ENCODE measurements around the gene HSD11B1L.

HSD11B1L gene

DNA sequence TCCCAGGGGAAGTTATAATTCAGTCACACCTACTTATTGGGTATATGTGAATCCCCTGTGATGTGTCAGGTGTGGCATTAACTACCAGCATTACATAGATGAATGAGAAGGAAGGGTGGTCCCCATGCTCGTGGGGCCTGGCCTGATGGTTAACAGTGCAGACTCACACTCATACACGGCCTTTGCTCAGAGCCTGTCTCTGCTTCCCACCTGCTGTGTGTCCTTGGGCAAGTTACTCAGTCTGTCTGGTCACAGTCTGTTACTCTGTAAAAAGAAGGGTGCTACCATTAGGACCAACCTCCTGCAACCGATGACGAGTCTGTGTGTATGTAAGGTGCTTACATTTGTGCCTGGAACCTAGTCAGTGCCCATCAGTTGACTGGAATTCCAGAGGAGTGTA lies 34.1 kb upstream of the HSD11B1L start:
- no peaks in the 10 kb centered on the region for H3K9me3 Mint-ChIP-seq
- no peak overlapping the region for H3K27ac Mint-ChIP-seq
- H3K4me1 Mint-ChIP-seq = no peaks in the 10 kb centered on the region
- TF ChIP-seq, protein P1, sequence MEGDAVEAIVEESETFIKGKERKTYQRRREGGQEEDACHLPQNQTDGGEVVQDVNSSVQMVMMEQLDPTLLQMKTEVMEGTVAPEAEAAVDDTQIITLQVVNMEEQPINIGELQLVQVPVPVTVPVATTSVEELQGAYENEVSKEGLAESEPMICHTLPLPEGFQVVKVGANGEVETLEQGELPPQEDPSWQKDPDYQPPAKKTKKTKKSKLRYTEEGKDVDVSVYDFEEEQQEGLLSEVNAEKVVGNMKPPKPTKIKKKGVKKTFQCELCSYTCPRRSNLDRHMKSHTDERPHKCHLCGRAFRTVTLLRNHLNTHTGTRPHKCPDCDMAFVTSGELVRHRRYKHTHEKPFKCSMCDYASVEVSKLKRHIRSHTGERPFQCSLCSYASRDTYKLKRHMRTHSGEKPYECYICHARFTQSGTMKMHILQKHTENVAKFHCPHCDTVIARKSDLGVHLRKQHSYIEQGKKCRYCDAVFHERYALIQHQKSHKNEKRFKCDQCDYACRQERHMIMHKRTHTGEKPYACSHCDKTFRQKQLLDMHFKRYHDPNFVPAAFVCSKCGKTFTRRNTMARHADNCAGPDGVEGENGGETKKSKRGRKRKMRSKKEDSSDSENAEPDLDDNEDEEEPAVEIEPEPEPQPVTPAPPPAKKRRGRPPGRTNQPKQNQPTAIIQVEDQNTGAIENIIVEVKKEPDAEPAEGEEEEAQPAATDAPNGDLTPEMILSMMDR (IDR thresholded peaks at IDR 0.05; ENCODE audit: unreplicated experiment in 3 of 3) = no peak
- peaks cover 84% of the 10 kb centered on the region for H3K36me3 Mint-ChIP-seq (ENCODE audit: low read depth)
- no peaks in the 10 kb centered on the region for H3K27me3 Mint-ChIP-seq (ENCODE audit: low read depth)
- H3K4me3 Mint-ChIP-seq = no peak overlapping the region

DNA sequence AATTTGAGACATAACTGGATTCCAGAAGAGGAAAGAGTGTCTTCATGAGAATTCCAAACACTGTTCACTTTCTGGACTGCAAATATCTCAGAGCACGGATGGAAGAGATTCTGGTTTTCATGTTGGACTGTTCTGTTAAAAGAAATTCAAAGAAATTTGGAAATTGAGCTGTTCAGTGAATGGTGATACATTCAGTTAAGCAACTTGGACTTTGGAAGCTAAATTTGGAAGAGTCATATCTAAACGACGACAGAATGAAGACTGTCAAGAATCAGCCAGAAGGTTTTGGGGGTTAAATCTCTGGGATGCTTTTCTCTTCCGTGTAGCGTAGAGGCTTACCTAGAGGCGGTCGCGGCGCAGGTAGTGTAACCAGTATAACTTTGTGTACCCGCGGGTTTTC lies 32.4 kb upstream of the HSD11B1L start:
- Mint-ChIP-seq H3K4me1 (no peaks in the 10 kb centered on the region), H3K27me3 (ENCODE audit: low read depth) (no peaks in the 10 kb centered on the region), H3K9me3 (no peaks in the 10 kb centered on the region), H3K36me3 (ENCODE audit: low read depth) (peaks cover 83% of the 10 kb centered on the region), H3K27ac (no peak overlapping the region), H3K4me3 (no peak overlapping the region)
- TF ChIP-seq, protein P1 (IDR thresholded peaks at IDR 0.05; ENCODE audit: unreplicated experiment in 3 of 3) = no peak

DNA sequence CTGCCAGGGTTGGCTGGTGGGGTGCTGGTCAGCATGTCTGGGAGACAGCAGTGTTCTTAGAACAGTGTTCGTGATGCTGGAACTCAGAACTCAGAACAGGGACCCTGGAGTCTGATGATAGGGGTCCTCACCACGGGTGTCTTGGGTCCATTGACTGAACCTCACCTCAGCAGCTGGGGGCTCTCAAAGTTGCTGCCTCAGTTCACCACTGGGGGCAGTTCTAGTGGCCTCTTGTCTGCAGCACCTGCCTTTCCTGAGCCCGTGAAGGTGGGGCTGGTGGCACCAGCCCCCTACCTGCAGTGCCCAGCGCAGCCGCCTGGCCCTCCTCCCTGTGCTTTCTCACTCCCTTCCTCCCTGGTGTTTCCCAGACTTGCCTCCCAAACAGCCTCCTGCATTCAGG lies 29.5 kb upstream of the HSD11B1L start:
- TF ChIP-seq, protein P1 (IDR thresholded peaks at IDR 0.05; ENCODE audit: unreplicated experiment in 3 of 3) = no peak
- H3K27ac Mint-ChIP-seq = no peak overlapping the region
- H3K27me3 Mint-ChIP-seq (ENCODE audit: low read depth) = no peaks in the 10 kb centered on the region
- no peaks in the 10 kb centered on the region for H3K9me3 Mint-ChIP-seq
- no peak overlapping the region for H3K4me3 Mint-ChIP-seq
- H3K4me1 Mint-ChIP-seq = no peaks in the 10 kb centered on the region
- peaks cover 79% of the 10 kb centered on the region for H3K36me3 Mint-ChIP-seq (ENCODE audit: low read depth)

DNA sequence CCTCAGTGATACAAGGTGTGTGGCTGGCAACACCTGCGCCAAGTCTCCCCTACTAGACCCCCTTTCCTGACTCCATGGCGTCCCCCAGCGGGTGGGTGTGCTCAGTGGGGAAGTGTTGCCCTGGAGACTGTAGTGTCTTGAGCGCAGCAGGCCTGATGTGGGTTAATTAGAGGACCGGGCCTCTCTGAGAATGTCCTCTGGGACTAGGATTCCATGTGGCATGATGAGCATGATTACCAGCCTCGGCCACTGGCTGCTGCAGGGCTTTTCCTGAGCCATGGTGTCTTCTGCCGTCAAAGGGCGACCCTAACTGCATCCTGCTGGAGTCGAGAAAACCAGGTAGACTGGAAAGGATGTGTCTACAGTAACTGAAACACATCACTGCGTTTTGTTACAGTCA lies 28.6 kb upstream of the HSD11B1L start:
- no peak overlapping the region for H3K4me3 Mint-ChIP-seq

DNA sequence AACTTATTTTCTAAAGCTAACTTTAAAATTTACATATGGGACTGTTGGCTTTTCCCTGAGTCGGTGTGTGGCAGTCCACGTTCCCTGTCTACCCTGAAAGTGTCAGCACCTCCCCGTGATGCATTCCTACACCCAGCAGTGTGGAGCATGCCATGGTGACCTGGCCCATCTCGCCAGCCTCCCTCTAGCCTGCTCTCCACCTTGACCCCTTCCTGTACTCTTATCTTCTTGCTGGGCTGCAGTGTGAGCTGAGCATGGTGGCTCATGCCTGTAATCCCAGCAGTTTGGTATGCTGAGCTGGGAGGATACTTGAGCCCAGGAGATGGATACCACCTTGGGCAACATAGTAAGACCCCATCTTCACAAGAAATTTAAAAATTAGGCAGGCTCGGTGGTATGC lies 25.9 kb upstream of the HSD11B1L start:
- H3K4me1 Mint-ChIP-seq = no peaks in the 10 kb centered on the region
- no peak overlapping the region for H3K27ac Mint-ChIP-seq
- TF ChIP-seq, protein P1 (IDR thresholded peaks at IDR 0.05; ENCODE audit: unreplicated experiment in 3 of 3) = no peak
- H3K36me3 Mint-ChIP-seq (ENCODE audit: low read depth) = peaks cover 69% of the 10 kb centered on the region
- no peak overlapping the region for H3K4me3 Mint-ChIP-seq
- no peaks in the 10 kb centered on the region for H3K9me3 Mint-ChIP-seq
- H3K27me3 Mint-ChIP-seq (ENCODE audit: low read depth) = no peaks in the 10 kb centered on the region

More for the DNA sequence above, 28.6 kb upstream of the HSD11B1L start:
- H3K36me3 Mint-ChIP-seq (ENCODE audit: low read depth) = peaks cover 75% of the 10 kb centered on the region
- TF ChIP-seq, protein P1 (IDR thresholded peaks at IDR 0.05; ENCODE audit: unreplicated experiment in 3 of 3) = no peak
- H3K27me3 Mint-ChIP-seq (ENCODE audit: low read depth) = no peaks in the 10 kb centered on the region
- no peak overlapping the region for H3K27ac Mint-ChIP-seq
- H3K4me1 Mint-ChIP-seq = no peaks in the 10 kb centered on the region
- no peaks in the 10 kb centered on the region for H3K9me3 Mint-ChIP-seq

DNA sequence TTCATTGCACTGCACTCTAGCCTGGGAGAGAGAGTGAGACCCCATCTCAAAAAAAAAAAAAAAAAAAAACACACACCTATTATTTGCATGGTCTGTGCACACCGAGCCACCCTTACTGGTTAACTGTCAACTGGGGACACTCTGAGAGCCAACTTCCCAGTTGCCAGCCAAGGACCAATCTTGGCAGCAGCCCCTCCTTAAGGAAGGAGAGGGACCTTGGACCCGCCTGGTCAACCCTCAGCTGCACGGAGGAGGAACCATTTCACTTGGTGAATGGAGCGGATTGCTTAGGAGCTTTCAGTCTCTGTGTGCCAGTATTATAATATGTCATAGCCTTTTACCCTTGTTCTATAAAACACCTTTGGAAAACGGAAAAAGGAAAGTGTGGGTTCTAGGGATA lies 25.4 kb upstream of the HSD11B1L start:
- Mint-ChIP-seq H3K4me3 (no peak overlapping the region), H3K27ac (no peak overlapping the region), H3K4me1 (no peaks in the 10 kb centered on the region), H3K36me3 (ENCODE audit: low read depth) (peaks cover 65% of the 10 kb centered on the region), H3K27me3 (ENCODE audit: low read depth) (no peaks in the 10 kb centered on the region), H3K9me3 (no peaks in the 10 kb centered on the region)
- TF ChIP-seq, protein P1 (IDR thresholded peaks at IDR 0.05; ENCODE audit: unreplicated experiment in 3 of 3) = no peak
